HG03039 (cell line): ENCODE results near the gene TOP3A.

Source experiments
- ATAC-seq: cut with Tn5 transposase; IDR thresholded peaks from one replicate; pipeline ENCODE4 v1.9.1; 2021; ENCODE audit warnings: mild to moderate bottlenecking, moderate library complexity; ENCODE audit not compliant: unreplicated experiment

TOP3A gene

DNA sequence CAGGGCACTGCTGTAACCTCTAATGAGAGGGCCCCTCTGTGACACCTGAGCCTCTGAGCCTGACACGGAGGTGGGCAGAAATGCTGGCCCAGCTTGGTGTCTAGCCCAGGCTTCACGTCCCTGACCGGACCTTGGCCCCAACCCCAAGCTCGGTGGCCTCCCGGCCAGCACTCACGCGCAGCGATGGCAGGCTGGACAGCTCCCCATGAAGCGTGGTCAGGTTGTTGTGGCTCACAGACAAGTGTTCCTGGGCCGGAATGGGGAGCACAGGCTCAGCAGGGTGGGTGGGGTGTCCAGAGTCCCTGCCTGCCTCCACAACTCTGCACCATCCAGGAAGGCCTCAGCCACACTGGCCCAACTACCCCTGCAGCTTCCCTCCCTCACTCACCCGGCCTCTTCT is 58.4 kb downstream of the TOP3A start:
- ATAC-seq, result no peak

DNA sequence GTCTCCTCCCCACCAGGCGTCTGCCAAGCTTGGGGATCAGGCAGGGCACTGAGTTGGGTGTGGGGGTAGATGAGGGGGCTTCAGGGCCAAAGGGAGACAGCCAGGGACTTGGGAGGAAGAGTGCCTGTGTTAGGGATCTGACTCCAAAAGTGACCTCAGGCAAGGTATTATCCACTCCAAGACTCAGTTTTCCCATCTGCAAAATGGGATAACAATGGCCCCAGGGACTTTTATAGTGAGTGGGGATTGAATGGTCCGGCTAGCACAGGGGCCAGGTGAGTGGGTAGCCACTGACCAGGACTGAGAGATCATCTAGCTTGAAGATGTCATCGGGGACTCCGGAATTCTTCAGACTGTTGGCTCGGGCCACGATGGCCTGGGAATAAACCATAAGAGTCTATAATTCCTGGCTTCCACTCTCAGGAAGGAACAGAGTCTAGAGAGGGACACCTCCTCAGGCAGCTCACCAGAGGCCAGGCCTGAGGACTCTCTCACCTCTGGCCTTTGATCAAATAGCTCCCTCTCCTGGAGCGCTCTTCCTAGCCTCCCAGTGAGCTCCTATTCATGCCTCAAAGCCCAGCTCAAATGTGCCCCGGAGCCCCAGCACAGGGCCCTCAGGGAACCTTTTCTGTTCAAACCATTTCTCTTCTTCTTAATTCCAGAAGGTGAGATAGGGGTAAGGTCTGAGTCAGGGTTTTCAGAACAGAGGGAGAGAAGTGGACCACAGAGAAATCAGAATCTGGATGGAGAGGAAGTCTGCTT is 59.7 kb downstream of the TOP3A start:
- ATAC-seq, result no peak

DNA sequence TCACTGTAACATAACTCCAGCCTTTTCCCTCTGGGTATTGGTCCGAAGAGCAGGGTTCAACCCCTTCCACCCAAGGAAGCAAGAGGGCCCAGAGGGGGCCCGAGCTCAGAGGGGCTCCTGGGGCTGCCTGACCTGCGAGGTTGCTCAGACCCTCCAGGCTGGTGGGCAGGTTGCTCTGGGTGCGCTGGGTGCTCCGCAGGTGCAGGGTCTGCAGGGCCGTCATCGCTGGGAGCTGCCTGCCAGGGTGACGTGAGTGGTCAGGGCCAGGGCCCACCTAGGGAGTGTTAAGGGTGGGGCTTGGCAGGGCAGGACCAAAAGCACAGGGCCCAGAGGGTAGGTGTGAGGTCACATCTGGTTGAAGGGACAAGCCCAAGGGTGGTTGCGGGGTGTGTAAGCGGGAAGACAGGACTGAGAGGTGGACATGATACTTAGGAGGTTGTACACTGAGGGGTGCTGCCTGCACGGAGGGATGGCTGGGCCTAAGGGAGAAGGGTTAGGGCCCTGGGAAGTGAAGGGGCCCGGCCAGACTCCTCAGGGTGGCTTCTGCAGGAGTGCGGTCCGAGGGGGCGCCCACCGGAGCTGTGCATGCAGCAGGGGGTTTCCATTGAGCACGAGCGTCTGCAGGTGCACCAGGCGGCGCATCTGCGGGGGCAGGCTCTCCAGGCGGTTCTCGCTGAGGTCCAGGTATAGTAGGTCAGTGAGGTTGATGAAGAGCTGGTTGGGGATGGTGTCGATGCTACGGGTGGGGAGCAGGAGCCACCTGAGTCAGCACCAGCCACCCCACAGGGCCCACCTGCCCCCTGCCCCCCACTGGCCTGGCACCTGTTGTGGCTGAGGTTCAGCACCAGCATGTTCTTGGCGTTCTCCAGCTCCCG is 60.6 kb downstream of the TOP3A start:
- no peak for ATAC-seq

DNA sequence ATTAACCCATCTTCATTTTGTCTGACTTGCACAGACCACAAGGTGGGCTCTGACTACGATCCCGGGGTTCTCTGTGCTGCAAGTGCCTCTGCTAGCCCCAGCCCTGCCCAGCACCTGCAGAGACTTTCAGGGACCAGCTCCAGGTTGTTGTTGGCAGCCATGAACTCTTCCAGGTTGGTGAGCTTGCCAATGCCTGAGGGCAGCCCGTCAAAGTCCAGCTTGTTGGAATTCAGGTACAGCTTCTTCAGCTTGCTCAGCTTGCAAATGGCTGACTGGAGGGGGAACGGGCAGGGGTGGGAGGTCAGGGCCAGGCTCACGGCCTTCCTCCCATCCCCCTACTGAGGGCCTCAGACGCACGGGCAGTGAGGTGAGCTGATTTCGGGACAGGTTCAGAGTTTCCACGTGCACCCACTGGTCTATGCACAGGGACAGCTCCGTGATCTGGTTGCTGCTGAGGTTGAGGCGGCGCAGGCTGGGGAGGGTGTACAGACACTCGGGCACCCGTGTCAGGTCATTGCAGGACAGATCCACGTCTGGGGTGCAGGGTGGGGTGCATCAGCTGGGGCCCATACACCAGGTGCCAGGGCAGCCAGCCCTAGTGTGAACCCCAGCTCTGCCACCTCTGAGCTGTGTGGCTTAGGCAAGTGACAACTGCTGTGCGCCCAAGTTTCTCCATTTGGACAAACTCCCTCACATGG is 61.5 kb downstream of the TOP3A start:
- ATAC-seq, result no peak

DNA sequence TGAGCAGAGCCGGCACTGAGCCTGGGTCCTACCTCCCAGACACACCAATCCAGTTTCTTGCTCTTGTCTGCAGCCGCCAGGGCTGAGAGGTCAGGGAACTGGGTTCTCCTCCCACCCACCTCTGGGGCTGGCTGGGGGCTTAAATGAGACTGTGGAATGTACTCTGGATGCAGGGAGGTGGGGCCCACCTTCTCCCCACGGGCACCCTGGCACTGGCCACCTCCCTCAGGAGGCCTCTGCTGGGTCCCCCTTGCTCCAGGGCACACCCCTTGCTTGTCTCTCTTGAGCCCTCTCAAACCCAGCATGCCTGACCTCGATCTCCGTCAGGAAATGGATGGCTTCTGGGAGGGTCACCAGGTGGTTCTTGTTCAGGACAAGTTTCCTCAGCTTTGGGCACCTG is 62.6 kb downstream of the TOP3A start:
- no peak for ATAC-seq

DNA sequence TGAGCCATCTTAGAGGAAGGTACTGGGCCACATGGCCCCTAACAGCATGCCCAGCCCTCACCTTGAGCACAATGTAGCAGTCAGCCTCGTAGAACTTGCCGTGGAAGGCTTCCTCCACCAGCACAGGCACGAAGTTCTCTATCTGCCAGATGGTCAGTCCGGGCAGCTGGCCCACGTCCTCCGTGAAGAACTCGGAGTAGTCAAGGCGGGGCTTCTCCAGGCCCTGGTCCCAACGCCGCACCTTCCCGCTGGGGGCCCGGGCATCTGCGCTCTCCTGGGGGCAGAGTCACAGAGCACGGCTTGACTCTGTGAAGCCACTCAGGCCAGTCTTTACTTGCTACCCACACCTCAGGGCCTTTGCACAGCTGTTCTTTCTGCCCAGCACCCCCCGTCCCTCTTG is 63.6 kb downstream of the TOP3A start:
- ATAC-seq, result no peak

DNA sequence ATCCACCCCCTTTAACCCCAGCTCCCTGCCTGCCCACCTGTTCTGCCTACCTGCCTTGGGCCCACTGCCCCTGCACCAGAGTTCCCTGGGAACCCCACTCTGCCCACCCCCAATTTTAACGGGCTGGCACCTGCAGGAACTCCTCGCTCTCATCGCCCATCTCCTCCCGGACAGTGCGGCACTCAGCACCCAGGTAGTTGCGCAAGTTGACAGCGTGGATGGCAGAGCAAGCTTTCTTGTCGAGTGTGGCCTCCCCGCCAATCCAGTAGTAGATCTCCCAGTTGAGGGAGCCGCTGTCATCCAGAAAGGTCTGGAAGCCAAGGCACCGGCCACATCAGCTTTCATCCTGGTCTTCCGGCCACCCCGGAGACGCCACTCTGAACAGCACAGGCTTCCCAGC is 64.1 kb downstream of the TOP3A start:
- ATAC-seq, result no peak

DNA sequence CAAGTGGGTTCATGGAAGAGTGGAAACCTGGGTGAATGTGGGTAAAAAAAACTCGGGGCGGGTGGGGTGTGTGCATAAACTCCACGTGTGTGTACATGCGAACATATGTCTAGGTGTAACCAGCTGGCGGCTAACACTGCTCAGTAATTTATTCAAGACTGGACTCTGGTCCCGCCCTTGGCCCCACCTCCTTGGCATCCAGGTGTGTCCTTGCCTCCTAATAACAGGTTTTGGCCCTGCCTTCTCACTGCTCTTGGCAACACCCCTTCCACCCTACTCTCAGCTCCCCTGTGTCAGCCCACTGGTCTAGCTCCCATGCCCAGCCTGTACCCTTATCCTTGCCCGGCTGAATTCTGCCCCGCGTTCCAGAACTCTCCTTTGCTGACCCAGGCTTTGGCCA is 64.5 kb downstream of the TOP3A start:
- ATAC-seq, result no peak

DNA sequence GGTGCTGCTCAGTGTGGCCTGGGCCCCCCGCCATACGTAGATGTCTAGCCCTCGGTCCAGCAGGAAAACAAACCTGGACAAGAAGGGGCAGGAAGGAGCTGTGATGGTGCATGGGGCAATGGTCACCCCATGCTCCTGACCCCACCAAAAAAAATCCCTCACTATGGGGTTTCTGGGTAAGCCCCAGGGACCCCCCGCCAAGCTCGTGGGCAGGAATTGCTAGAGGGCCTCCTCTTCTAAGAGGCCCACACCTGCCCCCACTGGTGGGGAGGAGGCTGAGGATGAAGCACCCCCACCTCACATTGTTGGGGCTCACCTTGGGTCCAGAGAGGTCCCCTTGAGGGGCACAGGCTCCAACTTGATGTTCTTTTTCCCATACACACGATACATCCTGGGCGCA is 66.0 kb downstream of the TOP3A start:
- no peak for ATAC-seq

DNA sequence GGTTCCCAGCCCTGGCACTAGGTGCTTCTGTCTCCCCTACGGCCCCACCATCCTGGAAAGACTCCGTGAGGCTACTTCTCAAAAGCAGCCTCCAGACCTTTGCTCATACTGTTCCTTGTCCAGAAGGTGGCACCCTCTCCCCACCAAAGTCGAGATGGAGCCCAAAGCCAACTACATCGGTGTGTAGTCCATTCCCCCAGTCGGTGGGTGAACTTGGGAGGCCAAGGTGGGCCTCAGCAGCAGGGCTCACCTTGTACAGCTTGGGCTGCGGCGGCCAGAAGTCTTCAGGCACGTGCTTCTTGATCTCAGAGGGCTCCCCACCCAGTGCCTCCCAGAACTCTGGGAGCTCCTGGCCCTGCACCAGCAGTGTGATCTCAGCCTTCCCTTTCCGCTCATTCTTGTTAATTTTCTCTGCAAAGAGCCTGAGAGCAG is 66.5 kb downstream of the TOP3A start:
- ATAC-seq, result no peak

DNA sequence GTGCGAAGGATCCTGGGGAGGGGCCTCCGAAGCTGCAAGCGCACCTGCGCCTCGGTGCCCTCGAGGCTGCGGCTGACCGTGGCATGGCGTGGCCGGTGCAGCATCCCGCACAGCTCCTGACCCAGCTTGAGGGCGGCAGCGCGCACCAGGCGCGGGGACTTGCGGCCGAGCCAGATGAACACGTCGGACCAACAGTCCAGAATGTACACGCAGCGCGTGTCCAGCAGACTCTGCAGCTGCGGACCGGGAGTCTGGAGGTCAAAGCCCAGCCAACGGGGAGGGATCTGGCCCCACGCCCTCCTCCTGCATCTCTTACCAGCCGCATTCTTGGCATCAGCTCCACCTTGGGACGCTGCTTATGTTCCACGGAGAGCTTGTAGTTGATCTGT is 67.2 kb downstream of the TOP3A start:
- ATAC-seq, result no peak

DNA sequence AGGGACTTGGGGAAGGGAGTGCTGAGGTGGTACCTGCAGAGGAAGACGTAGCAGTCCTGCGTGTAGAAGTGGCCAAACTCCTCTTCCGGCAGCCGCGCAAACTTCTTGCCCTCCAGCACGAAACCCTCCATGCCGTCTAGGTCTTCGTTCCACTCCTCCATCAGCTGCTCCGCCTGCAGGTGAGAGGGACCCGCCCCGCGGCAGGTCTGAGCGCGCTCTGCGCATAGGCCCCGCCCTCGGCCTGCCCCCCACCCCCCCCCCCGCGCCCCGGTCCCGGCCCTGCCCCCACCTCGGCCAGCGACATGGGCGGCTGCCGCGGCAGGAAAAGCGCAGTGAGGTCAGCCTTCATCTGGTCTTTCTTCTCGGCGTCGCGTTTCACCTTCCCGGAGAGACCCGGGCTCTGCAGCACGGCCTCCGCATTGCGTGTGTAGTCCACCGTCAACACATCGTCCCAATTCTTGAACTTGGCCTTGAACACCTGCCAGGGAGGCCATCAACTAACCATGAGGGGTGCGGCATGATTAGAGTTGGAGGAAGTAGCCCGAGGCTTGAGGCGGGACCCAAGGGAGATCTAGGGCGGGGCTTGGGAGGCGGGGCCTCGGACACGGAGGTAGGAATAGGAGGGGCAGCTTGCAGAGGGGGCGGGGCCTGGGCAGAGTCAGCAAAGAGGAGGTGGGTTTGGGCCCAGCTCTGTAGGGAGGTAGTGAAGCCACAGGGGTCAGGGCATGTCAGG is 67.7 kb downstream of the TOP3A start:
- ATAC-seq, result no peak

DNA sequence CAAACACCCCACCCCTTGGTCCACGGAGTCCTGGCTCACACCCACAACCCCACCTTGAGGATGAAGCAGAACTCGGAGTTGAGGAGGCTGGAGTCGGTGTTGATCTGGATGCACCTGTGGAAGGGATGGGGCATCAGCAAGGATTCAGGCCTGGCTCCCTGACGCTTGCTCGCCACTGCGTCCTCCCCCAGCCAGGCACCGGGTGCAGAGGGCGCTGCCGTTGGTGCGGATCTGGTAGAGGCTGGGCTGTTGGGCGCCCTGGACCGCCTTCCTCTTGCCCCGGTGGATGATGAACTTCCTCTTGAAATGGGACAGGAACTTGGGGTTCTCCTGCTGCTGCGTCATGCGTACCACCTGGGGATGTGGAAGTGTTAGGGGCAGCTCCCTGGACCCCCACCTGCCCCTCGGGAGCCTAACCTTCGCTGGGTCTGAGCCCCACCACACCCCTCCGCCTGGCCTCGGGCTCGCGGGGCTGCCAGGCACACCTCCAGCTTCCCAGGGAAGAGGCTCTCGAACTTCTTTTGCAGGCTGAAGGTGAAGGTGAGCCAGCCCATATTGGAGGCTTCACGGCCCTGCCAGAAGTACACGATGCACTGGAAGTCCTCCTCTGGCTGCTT is 68.6 kb downstream of the TOP3A start:
- ATAC-seq, result no peak

DNA sequence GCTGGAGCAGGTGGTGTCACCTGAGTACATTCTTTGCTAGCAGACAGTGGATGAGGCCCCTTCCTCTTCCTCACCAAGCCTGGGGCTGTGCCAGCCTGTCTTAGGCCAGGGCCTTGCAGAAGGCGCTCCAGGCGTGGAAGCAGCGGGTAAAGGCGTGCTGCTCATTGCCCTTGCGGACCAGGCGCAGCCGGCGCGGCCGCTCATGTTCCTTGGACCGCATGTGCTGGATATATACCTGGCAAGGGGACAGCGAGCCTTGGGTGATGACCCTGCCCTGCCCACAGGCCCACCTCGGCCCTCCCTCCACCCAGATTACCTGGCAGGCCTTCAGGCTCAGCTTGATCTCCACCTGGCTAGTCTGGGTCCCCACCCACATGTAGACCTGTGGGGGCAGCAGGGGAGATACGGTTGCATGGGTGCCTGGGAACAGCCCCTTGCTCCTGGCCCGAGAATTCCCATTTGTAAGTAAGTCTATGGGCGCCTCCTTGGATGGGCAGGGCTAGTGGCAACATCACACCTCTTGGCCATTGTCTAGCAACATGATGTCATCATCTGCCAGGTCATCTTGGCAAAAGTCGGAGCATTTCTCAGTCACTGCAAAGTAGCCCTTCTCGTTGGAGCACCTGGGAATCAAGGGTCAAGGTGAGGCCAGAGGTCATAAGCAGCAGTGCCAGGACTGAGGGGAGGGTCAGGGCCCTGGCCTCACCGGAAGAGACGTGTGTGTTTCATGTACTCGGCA is 69.6 kb downstream of the TOP3A start:
- no peak for ATAC-seq

DNA sequence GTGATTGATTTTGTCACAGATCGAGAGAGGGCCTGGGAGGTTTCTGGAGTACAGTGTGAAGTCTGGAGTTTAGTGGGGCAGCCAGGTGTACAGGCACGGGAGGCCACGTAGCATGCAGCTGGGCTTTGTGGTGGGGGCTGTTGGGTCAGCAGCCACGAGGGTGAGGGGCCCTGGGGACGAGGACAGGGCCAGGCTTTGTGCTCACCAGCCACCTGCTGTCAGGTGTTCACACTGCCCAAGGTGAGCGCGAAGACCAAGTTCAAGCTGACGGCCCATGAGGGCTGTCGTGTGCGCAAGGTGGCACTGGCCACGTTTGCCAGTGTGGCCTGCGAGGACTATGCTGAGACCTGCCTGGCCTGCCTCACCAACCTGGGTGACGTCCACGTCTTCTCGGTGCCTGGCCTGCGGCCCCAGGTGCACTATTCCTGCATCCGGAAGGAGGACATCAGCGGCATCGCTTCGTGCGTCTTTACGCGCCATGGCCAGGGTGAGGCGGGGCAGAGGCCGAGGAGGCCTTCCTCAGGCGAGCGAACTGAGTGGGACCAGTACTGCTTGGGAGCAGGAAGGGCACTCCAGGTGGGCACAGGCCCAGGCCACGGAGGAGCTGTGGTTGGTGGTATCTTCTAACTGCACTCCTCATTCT is 73.4 kb downstream of the TOP3A start:
- ATAC-seq, result no peak

DNA sequence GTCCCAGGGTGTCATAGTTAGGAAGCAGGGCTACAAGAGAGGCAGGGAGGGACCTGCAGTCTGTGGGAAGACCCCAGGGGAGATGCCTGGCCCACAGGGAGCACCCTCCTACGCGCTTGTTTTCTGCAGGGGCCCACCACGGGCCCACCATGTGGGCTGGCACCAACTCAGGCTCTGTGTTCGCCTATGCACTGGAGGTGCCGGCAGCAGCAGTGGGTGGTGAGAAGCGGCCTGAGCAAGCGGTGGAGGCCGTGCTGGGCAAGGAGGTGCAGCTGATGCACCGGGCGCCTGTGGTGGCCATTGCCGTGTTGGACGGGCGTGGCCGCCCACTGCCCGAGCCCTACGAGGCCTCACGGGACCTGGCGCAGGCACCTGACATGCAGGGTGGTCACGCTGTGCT is 74.3 kb downstream of the TOP3A start:
- ATAC-seq, result no peak

DNA sequence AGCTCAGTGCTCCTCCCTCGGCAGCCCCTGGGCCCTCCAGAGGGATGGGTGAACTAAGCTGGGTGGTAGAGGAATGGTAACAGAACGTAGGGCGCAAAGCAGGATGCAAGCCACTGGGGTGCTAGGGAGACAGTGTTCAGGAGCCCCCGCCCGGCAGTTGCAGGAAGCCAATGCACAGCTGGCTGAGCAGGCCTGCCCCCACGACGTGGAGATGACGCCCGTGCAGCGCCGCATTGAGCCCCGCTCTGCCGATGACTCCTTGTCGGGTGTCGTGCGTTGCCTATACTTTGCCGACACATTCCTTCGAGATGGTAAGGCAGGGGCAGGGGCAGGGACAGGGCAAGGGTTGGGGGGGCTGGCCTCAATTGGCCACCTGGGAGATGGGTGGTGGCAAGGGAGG is 76.5 kb downstream of the TOP3A start:
- no peak for ATAC-seq

DNA sequence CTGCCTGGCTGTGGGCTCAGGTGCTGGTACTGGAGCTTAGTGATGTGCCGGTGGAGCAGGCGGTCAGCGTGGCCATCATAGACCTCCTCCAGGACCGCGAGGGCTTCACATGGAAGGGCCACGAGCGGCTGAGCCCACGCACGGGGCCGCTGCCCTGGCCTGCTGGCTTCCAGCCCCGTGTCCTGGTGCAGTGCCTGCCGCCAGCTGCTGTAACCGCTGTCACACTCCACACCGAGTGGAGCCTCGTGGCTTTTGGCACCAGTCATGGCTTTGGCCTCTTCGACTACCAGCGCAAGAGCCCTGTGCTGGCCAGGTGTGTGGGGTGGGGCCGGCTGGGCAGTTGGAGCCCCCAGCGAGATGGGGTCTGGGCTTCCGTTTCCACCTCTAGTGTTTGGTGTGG is 77.3 kb downstream of the TOP3A start:
- ATAC-seq, result no peak

DNA sequence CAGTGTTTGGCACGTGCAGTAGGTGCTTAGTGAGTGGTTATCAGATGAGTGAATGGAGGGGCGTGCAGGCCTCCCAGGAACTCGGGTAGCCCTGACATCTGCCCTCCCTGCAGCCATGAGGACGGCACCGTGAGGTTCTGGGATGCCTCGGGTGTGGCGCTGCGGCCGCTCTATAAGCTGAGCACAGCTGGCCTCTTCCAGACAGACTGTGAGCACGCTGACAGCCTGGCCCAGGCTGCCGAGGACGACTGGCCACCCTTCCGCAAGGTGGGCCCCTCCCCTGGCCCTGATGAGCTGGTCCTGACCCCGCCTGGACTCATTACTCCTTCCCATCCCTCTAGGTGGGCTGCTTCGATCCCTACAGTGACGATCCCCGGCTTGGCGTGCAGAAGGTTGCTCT is 78.3 kb downstream of the TOP3A start:
- ATAC-seq, result no peak
